Neural cell (in vitro differentiated cells): Measurements from ENCODE around the gene TRPM6.

ENCODE experiments used
- CTCF ChIP-seq: fragments of 450-650 bp; IDR thresholded peaks from 2 replicates; pipeline ENCODE4 v1.5.1; 2014; ENCODE audit warnings: antibody characterized with exemption, mild to moderate bottlenecking, moderate library complexity; ENCODE audit not compliant: poor library complexity, severe bottlenecking
- EP300 ChIP-seq: fragments of 450-650 bp; conservative IDR thresholded peaks from 2 replicates; pipeline ENCODE4 v1.6.1; 2014; ENCODE audit warnings: antibody characterized with exemption, mild to moderate bottlenecking, moderate library complexity; ENCODE audit not compliant: poor library complexity, severe bottlenecking
- EZH2 ChIP-seq: fragments of 200-600, 300-800 bp; shearing (Covaris generic), sonication (generic); IDR thresholded peaks from 2 replicates; pipeline ENCODE4 v1.6.1; 2014; ENCODE audit warnings: antibody characterized with exemption, low read length, borderline replicate concordance, mild to moderate bottlenecking; ENCODE audit not compliant: insufficient read depth, poor library complexity, severe bottlenecking
- TF ChIP-seq, protein P1 (sequence below): IDR thresholded peaks from 2 replicates; pipeline ENCODE4 v1.6.1; 2012; ENCODE audit warnings: borderline replicate concordance

- TF ChIP-seq CTCF: no peak
- TF ChIP-seq EP300: no peak
- no peak for TF ChIP-seq EZH2
- TF ChIP-seq, protein P1, sequence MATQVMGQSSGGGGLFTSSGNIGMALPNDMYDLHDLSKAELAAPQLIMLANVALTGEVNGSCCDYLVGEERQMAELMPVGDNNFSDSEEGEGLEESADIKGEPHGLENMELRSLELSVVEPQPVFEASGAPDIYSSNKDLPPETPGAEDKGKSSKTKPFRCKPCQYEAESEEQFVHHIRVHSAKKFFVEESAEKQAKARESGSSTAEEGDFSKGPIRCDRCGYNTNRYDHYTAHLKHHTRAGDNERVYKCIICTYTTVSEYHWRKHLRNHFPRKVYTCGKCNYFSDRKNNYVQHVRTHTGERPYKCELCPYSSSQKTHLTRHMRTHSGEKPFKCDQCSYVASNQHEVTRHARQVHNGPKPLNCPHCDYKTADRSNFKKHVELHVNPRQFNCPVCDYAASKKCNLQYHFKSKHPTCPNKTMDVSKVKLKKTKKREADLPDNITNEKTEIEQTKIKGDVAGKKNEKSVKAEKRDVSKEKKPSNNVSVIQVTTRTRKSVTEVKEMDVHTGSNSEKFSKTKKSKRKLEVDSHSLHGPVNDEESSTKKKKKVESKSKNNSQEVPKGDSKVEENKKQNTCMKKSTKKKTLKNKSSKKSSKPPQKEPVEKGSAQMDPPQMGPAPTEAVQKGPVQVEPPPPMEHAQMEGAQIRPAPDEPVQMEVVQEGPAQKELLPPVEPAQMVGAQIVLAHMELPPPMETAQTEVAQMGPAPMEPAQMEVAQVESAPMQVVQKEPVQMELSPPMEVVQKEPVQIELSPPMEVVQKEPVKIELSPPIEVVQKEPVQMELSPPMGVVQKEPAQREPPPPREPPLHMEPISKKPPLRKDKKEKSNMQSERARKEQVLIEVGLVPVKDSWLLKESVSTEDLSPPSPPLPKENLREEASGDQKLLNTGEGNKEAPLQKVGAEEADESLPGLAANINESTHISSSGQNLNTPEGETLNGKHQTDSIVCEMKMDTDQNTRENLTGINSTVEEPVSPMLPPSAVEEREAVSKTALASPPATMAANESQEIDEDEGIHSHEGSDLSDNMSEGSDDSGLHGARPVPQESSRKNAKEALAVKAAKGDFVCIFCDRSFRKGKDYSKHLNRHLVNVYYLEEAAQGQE: no peak
Measured at GRCh38 chr9:74907085-74907484, 19.4 kb upstream of the TRPM6 start.
